GM08714 (cell line): ENCODE measurements around the gene ANGPTL2.

Experiments used
- H3K4me3 ChIP-seq: fragments of 200-500 bp; sonication (Bioruptor generic); 2 replicates; pipeline ENCODE4 v1.5.1; 2014; ENCODE audit warnings: mild to moderate bottlenecking, low read length, inconsistent platforms
- ZNF274 ChIP-seq: IDR thresholded peaks from 2 replicates; pipeline ENCODE4 v1.6.1; 2012; ENCODE audit warnings: mild to moderate bottlenecking, low read depth, low read length

Gene ANGPTL2

DNA sequence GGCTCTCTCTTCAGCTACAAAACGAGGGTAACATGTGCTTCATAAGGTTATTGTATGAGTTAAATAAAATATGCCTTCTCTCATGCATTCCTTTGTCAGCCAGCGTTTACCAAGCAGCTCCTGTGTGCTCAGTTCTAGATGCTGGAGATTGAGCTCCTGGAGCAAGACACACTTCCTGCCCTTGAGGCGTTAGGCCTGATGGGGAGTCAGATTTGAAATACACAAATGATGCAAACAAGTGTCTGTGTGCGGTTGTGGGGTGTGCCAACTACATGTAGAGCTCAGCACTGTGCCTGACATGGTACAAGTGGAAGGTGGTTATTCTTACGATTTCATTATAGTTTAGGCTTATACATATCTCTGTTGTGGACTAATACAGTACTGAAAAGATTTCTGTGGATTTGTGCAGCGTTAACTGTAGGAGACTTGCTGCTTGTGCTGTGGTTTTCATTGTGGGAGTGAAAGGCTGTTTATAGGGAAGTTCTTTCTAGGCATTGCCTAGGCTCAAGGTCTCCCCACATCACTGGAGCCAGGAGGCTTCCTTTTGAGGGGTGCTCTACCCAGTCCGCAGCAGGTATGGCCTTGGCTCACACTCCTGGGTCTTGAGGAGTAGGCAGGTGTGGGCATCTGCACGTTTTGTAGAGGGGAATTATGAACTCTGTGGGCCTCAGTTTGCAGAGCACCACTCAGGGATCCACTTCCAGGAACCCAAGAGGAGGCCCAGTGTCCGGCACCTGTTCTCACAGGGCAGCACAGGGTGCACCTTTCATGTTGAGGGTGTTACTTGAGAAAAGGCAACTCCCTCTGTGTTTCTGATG, 39.8 kb upstream of the ANGPTL2 start:
- TF ChIP-seq ZNF274: no peak
- H3K4me3 ChIP-seq: no peak overlapping the region

DNA sequence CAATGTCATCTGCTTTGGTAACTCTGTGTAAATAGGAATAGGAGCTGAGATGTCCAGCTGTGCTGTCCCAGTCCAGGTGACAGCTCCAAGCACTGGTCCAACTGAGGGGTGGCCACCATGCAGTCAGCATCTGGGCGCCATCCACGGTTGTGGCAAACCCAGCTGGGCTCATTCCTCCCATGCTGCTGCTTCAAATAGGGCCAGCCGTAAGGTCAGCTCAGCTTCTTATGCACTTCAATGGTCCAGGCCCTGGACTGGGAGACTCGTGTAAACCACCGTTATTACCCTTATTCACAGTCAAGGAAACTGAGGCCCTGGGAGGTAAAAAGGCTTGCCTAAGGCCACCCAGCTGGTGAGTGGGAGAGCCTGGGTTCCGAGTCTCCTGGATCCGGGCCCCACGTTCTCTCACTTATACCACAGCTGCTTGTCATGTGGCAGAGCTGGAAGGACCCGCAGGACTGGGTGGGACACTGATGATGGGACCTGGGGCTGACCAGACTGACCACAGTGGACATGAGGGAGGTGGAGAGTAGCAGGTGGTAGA, 38.7 kb upstream of the ANGPTL2 start:
- TF ChIP-seq ZNF274: no peak
- no peak overlapping the region for H3K4me3 ChIP-seq

DNA sequence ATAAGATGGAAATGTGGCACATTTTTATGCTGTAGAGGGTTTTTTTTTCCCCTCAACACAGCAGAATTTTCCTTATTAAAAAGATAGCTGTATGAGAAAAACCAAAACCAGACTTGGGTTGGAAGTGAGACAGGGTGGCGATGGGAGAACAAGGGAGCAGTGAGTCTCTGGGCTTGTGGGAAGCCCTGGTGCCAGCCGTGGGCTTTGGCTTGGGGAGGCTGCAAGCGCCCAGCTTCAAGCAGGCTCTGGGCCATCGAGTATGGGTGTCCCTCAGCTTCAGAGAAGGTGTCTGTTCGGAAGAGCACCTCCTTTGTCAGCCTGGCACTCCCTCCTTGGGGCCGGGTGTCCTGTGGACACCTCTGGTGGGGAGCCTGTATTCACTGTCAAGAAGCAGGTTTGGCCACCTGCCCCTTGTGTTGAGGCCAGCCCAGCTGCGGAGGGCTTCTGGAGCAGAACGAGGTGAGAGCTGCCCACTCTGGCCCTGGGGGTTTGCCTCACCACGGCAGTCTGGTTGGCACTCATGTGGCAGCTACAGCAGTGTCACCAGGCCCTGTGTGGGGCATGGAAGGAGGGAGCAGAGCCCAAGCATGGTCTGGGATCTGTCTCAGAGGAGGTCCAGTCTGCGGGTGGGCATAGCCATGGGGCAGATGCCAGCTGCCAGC, 37.6 kb upstream of the ANGPTL2 start:
- no peak for TF ChIP-seq ZNF274
- no peak overlapping the region for H3K4me3 ChIP-seq

DNA sequence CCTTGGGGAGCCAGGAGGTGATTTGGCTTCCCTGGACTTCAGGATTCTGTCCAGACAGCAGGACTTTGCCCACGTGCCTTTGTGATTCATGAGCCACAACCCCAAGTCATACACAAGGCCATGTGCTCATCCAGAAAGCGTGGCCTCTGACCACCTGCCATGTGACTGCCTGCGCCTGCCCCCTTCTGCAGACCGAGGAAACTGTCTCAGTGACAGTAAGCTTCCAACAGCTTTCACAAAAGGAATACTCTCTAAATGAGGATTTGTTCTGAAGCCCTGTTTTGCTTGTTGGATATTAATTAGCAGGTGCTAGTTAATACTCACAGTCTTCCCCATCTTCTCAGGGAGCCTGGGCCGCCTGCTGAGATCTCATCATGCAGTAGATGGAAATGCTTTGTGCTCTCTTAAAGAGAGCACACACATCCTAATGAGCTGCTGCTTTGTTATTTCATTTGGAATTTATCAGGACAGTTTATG, 36.9 kb upstream of the ANGPTL2 start:
- TF ChIP-seq ZNF274: no peak
- H3K4me3 ChIP-seq: no peak overlapping the region

DNA sequence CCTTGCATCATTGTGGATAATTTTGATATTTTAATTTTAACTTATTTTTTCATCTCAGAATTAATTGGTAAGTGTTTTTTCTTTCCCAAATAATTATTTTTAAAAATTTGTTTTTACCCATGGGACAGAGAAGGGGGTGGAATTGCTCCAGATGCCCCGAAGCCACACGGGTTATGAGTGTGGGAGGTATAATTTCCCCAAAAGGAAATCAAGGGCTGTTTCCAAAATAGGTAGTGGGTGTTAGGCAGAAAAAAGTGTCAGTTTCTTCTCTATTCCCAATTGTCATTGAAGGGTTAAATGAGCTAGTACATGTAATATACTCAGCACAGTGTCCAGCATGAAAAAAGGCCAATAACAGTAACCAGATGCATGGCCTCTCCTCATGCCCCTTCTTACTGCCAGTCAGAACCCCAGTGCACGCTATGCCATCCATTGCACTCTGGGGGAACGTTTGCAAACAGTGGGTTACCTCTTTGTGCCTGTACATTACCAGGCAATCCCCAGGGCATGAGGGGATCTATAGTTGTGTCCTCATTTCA, 36.4 kb upstream of the ANGPTL2 start:
- H3K4me3 ChIP-seq: no peak overlapping the region
- no peak for TF ChIP-seq ZNF274

DNA sequence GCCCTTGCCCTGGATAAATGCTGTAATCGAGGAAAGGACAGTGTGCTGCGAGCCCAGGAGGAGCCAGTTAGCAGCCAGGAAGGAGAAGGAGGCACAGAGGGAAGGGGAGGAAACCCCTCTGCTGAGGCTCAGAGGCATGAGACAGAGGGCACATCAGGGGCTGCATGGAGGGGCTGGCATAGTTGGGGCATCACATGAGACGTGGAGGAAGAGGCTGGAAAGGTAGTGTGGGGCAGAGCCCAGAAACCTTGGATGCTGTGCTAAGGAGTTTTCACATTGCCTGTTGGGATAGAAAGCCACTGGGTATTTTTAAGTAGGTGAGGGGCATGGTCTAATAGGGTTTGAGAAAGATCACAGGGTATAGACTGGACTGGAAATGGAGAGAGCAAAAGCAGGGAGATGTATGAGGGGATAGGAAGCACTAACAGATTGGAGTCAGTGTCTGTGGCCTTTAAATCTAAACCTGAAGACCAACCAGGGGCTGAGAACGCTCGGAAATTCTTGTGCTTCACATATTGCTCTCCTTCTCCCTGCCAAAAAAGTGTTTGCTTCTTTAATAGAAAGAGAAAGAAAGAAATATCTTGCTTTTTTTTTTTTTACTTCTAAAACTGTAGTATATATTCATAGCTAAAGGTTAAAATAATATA, 33.0 kb upstream of the ANGPTL2 start:
- TF ChIP-seq ZNF274: no peak

DNA sequence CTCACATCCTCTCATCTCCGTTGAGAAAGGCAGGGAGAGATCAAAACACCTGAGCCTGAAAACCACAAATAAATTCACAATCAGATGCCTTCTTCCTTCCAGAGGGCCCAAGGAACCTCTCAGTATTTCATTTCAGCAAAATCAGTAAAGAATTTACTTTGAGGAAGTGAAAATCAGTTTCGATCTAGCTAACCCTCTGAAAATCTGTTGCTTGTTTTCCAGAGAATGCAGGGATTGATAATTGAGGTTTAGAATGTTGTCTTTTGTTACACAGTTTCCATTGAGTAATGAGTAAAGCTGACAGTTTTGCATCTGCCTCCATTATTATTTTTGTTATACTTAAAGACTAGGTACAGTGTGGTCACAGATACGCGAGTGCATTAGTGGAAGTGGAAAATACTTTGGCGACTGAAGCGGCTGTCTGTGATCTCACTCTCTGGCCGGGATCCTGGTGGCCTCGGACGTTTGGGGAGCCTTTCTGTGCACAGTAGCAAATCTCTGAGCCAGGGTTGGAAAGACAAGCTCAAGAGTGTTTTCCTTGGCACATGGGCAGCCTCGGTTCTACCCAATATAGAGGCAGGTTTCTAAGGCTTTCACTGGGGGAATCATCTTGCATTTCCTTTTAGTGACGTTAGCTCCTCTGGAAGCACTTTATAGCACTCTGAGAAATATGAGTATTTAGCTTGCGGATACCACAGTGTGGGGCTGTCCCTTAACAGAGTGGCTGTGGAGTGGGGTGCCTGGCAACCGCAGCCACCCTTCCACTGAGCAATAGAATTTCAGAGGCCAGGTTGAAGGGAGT, 32.2 kb upstream of the ANGPTL2 start:
- no peak overlapping the region; the same call in 1 of the 2 replicates for H3K4me3 ChIP-seq
- no peak for TF ChIP-seq ZNF274

More for the DNA sequence above, 33.0 kb upstream of the ANGPTL2 start:
- no peak overlapping the region for H3K4me3 ChIP-seq

DNA sequence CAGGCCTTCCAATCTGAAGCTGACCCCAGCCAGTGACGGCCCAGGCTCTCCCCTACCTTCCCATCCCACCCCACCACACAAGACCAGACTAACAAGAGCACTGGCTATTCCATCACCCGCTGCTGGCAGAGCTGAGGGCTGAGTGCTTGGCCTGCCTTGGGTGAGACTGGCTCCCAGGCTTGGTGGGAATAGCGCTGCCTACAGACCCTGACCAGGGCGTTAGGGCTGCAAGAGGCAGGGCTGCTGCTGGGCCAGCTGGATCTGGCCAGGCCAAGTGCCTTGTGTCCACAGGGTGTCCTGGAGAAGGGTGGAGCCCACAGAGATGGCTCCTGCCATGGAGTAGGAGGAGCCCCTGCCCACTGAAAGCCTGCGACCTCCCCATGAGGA, 31.6 kb upstream of the ANGPTL2 start:
- no peak for TF ChIP-seq ZNF274
- no peak overlapping the region; the same call in 1 of the 2 replicates for H3K4me3 ChIP-seq

DNA sequence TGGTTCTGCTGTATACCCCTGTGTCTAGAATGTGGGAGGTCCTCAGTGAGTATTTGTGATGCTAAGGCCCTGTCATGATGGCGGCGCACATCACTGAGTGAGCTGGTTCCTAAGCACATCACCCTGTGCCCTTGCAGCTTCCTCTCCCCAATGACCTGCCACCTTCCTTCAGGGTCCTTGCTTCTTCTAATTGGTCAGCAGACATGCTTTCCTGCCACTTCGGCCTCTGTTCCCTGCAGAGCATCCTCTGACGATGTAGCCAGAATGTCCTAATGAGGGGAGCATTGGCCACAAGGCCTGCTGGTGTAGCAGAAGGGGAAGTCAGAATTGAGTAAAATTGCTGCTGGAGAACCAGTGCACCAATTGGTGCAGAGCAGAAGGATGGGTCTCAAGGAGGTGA, 31.1 kb upstream of the ANGPTL2 start:
- no peak for TF ChIP-seq ZNF274
- H3K4me3 ChIP-seq: no peak overlapping the region

DNA sequence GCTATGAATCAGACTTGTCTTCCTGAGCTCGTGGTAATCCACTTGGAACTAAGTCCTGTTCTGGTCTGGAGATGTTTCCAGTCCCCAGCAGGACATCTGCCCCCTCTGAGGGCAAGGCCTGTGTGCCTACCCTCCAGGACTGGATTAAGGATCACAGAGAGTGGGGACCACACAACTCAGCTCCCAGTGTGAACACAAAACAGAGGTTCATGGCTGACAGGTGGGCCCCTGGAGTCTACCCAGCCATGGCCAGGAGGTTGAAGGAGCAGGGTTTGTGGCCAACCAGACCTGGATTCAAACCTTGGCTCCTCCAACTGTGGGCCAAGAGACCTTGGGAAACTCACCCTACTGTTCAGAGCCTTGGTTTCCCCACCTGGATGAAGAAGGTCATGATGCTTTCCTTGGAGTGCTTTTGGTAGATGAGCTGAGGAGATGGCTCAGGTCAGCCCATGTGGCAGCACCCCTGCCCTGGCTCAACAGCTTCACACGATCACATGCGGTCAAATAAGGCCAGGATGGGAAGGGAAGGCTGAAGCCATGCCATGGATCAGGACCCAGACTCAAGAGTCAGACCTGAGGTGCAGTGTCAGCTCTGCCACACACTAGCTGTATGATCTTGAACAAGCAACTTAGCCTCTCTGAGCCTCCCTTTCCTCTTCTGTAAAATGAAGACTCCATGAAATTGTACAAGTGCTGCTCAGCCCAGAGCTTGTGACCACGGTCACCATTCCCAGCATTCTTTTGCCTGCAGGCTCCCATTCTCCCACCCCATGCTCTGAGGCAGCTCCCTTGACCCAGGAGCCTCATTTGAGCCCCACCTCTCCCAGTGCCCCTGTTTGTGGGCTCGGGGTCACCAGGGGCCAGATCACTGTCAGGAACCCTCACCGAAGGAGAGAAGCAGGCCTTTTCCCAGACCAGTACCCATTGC, 27.3 kb upstream of the ANGPTL2 start:
- TF ChIP-seq ZNF274: no peak
- no peak overlapping the region for H3K4me3 ChIP-seq

DNA sequence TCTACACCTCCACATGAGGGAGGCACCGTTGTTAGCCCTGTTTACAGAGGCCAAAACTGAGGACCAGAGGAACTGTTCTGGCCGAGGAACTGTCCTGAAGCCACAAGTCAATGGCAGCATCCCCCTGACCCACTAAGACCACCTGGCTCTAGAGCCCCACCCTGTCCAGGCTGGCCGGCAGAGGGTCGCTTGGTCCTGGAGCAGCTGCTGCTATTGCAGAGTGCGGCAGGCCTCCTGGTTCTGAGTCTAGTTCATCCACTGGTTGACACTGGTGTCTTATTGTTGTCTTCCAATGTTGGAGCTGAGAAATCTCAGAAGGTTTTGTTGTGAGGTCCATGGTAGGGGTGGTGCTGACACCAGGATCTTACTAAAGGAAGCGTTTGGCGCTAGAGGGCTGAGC, 26.6 kb upstream of the ANGPTL2 start:
- H3K4me3 ChIP-seq: no peak overlapping the region
- no peak for TF ChIP-seq ZNF274

DNA sequence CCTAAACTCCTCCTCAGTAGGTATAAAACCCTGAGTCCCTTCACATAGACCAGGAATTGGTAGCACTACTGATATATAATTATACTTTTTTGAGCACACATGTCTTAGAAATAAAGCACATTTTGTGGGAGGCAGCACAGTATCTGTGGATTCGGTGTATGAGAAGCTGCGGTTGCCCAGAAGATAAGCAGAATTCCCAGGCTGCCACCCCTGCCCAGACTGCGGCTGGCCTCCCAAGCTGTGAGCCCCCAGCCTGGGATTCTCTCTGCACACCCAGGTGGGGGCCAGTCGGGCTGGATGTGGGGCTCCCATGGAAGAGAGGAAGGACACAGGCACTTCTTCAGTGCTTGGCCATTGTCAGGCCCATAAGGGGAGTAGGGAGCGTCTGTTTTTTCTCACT, 25.6 kb upstream of the ANGPTL2 start:
- H3K4me3 ChIP-seq: no peak overlapping the region
- no peak for TF ChIP-seq ZNF274
